ENCODE measurements around the gene SHB. TPM values are rescaled to one million over a fixed set of nuclear protein-coding genes. Genes with fewer than 3 reads are reported as not detected.

SHB gene
- total and polyA plus RNA-seq, 7 donors: 4.0 to 30.7 (median 8.6) TPM

- no peak for TF ChIP-seq CTCF (IDR thresholded peaks at IDR 0.05)
- Histone ChIP-seq H3K27ac (no peak overlapping the region), H3K27me3 (ENCODE audit: insufficient read depth in 3 of 3, low read length in 2 of 3) (no peaks in the 10 kb centered on the region), H3K4me1 (peaks cover 64% of the 10 kb centered on the region), H3K9me3 (no peaks in the 10 kb centered on the region), H3K4me3 (no peak overlapping the region), H3K36me3 (ENCODE audit: insufficient read depth in 1 of 2, low read depth in 1 of 2) (no peaks in the 10 kb centered on the region)
- 81 to 88% (median 84%) methylated on average over 5 of the region's 5 CpGs for WGBS, 3 donors
- ATAC-seq (no peak), DNase-seq (no peak)
- intact Hi-C loops (cut with DNase I): no loop called here
Measured at GRCh38 chr9:38023661-38024035, 45.4 kb downstream of the SHB start.

- H3K27ac ChIP-seq: no peak overlapping the region
- H3K4me3 ChIP-seq: no peak overlapping the region
- no peaks in the 10 kb centered on the region for H3K9me3 ChIP-seq
- no peak for TF ChIP-seq CTCF (IDR thresholded peaks at IDR 0.05)
- ATAC-seq (no peak), DNase-seq (no peak)
- H3K36me3 ChIP-seq (ENCODE audit: insufficient read depth in 1 of 2, low read depth in 1 of 2): no peaks in the 10 kb centered on the region
- intact Hi-C loops (cut with DNase I): no loop called here
- no peaks in the 10 kb centered on the region for H3K27me3 ChIP-seq (ENCODE audit: insufficient read depth in 3 of 3, low read length in 2 of 3)
- WGBS, 3 donors: 58 to 79% (median 64%) methylated on average over 7 to 8 of the region's 8 CpGs
- H3K4me1 ChIP-seq: peaks cover 69% of the 10 kb centered on the region
Measured at GRCh38 chr9:38022995-38023394, 46.0 kb downstream of the SHB start.

- no peak for ATAC-seq
- no peaks in the 10 kb centered on the region for H3K9me3 ChIP-seq
- no peak for TF ChIP-seq CTCF (IDR thresholded peaks at IDR 0.05)
- intact Hi-C loops (cut with DNase I): no loop called here
- WGBS, 3 donors: 88 to 92% (median 92%) methylated on average over 17 of the region's 17 CpGs
- peaks cover 70% of the 10 kb centered on the region for H3K4me1 ChIP-seq
- no peaks in the 10 kb centered on the region for H3K36me3 ChIP-seq (ENCODE audit: insufficient read depth in 1 of 2, low read depth in 1 of 2)
- DNase-seq: no peak
- no peak overlapping the region for H3K27ac ChIP-seq
- H3K27me3 ChIP-seq (ENCODE audit: insufficient read depth in 3 of 3, low read length in 2 of 3): no peaks in the 10 kb centered on the region
- H3K4me3 ChIP-seq: no peak overlapping the region
Measured at GRCh38 chr9:38022203-38022895, 46.7 kb downstream of the SHB start.

- H3K9me3 ChIP-seq: no peaks in the 10 kb centered on the region
- no peak for DNase-seq
- 72 to 81% (median 80%) methylated on average over 10 of the region's 10 CpGs for WGBS, 3 donors
- no peak overlapping the region for H3K27ac ChIP-seq
- TF ChIP-seq CTCF (IDR thresholded peaks at IDR 0.05): no peak
- no peaks in the 10 kb centered on the region for H3K36me3 ChIP-seq (ENCODE audit: insufficient read depth in 1 of 2, low read depth in 1 of 2)
- H3K4me1 ChIP-seq: peaks cover 64% of the 10 kb centered on the region
- intact Hi-C loops (cut with DNase I): no loop called here
- no peak for ATAC-seq
- H3K27me3 ChIP-seq (ENCODE audit: insufficient read depth in 3 of 3, low read length in 2 of 3): no peaks in the 10 kb centered on the region
- no peak overlapping the region for H3K4me3 ChIP-seq
Measured at GRCh38 chr9:38020151-38021076, 48.6 kb downstream of the SHB start.

Data from psoas muscle (tissue), 8 donors.